HepG2 (cell line): ENCODE data around the gene ARHGDIA. TPM values are rescaled to one million over a fixed set of nuclear protein-coding genes. Genes with fewer than 3 reads are reported as not detected.

Source experiments
- DNMT1 ChIP-seq: sonication (generic); formaldehyde crosslinking; IDR thresholded peaks from 2 replicates; pipeline ENCODE4 v1.5.1; 2020; ENCODE audit warnings: mild to moderate bottlenecking, missing genetic modification reagents
- ERF ChIP-seq: IDR thresholded peaks from 2 replicates; pipeline ENCODE4 v1.6.1; 2018; ENCODE audit warnings: missing biosample characterization, missing genetic modification reagents
- IRX3 ChIP-seq: sonication (generic); formaldehyde crosslinking; IDR thresholded peaks from 2 replicates; pipeline ENCODE4 v1.8.1; 2023; ENCODE audit warnings: mild to moderate bottlenecking, low read depth, missing genetic modification reagents, borderline replicate concordance
- PHF20 ChIP-seq: sonication (generic); formaldehyde crosslinking; IDR thresholded peaks from 2 replicates; pipeline ENCODE4 v1.5.0; 2020; ENCODE audit warnings: mild to moderate bottlenecking, missing genetic modification reagents
- U2AF1 ChIP-seq: fragments of 200-400 bp; formaldehyde crosslinking; optimal IDR thresholded peaks from 2 replicates; pipeline ENCODE3; 2017; ENCODE audit warnings: mild to moderate bottlenecking, low read depth, low read length
- ZNF329 ChIP-seq: sonication (generic); formaldehyde crosslinking; IDR thresholded peaks from 2 replicates; pipeline ENCODE4 v1.9.0; 2021; ENCODE audit warnings: low read depth, mild to moderate bottlenecking, missing genetic modification reagents
- ZNF432 ChIP-seq: sonication (generic); formaldehyde crosslinking; IDR thresholded peaks from 2 replicates; pipeline ENCODE4 v1.5.0; 2020; ENCODE audit warnings: missing genetic modification reagents, mild to moderate bottlenecking, borderline replicate concordance
- ZNF543 ChIP-seq: sonication (generic); formaldehyde crosslinking; IDR thresholded peaks from 2 replicates; pipeline ENCODE4 v1.4.0; 2020; ENCODE audit warnings: mild to moderate bottlenecking, missing genetic modification reagents
- ZNF879 ChIP-seq: sonication (generic); formaldehyde crosslinking; IDR thresholded peaks from 2 replicates; pipeline ENCODE4 v1.8.1; 2023; ENCODE audit warnings: missing genetic modification reagents
- ZSCAN20 ChIP-seq: sonication (generic); formaldehyde crosslinking; IDR thresholded peaks from 2 replicates; pipeline ENCODE4 v1.4.0; 2020; ENCODE audit warnings: missing genetic modification reagents, mild to moderate bottlenecking, borderline replicate concordance
- polyA plus RNA-seq, 8 experiments: library from polyadenylated mRNA; depleted of rRNA in 3 of 8; stranded (reverse) in 7 of 8; unstranded in 1 of 8; fragments of >200 nt; fragmentation: Illumina TruSeq in 4 of 8; extraction: Trizol in 4 of 8; gene quantifications; 2 replicates each; pipeline versions ENCODE4 v1.2.1 to v1.2.3, GENCODE V29; 2011 to 2016; ENCODE audit warnings: low read depth in 4 of 8, missing spikeins in 1 of 8, mixed read lengths in 1 of 8; ENCODE audit not compliant: insufficient read depth in 1 of 8
- total RNA-seq, 5 experiments: library from RNA; depleted of rRNA; stranded (reverse); fragments of >200 nt; fragmentation: Illumina TruSeq; extraction: Trizol; gene quantifications; 2 replicates each; pipeline ENCODE4 v1.2.3, GENCODE V29; 2016; ENCODE audit warnings: low read depth in 1 of 5
- TF ChIP-seq, protein P1 (sequence below): sonication (generic); formaldehyde crosslinking; IDR thresholded peaks from 2 replicates; pipeline ENCODE4 v1.9.0; 2021; ENCODE audit warnings: missing genetic modification reagents, borderline replicate concordance
- TF ChIP-seq, protein P2 (sequence below): sonication (generic); formaldehyde crosslinking; IDR thresholded peaks from 2 replicates; pipeline ENCODE4 v1.8.1; 2023; ENCODE audit warnings: mild to moderate bottlenecking, missing genetic modification reagents

Gene ARHGDIA
- total and polyA plus RNA-seq, 2 of the 13 experiments (the other 11 are each of a cell fraction or from before 2014, with no cell fraction given): 40.0 to 64.0 TPM

DNA sequence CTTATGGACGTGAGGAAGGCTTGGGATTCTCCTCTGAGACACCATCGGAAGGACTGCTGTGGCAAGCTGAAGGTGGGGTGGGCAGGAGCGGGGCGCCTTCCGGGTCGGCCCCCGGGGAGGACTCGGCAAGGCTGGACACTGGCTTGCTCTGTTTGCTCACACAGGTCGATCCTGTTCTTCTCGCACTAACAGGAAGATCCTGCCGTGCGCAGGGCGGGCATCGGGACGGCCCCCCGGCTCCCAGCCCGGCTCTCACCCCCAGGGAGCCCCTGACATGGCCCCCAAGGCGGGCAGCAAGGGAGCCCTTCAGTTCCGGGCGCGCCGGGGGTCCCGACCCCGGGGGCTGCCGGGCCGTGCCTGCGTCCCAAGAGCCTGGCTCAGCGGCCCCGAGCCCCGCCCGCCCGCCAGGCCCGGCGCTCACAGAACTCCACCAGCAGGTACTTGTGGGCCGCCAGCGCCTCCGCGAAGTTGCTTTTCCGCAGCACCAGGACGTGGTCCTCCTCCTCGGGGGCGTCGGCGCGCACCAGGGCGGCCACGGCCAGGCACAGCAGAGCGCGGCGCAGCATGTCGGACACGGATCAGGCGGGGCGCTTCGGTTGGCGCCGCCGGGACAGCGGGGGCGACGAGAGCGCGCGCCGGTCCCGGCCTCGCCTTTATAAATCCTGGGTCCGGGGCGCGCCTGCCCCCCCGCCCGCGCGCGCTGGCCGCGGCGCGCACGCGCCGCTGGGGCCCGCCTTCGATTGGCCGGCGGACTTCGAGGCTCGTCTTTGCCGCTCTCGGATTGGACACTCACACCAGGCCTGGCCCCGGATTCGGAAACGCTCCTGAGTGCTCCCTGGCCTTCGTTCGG lies 11.0 kb downstream of the ARHGDIA start, which contains the start of gene P4HB (continued):
- TF ChIP-seq, protein P1, sequence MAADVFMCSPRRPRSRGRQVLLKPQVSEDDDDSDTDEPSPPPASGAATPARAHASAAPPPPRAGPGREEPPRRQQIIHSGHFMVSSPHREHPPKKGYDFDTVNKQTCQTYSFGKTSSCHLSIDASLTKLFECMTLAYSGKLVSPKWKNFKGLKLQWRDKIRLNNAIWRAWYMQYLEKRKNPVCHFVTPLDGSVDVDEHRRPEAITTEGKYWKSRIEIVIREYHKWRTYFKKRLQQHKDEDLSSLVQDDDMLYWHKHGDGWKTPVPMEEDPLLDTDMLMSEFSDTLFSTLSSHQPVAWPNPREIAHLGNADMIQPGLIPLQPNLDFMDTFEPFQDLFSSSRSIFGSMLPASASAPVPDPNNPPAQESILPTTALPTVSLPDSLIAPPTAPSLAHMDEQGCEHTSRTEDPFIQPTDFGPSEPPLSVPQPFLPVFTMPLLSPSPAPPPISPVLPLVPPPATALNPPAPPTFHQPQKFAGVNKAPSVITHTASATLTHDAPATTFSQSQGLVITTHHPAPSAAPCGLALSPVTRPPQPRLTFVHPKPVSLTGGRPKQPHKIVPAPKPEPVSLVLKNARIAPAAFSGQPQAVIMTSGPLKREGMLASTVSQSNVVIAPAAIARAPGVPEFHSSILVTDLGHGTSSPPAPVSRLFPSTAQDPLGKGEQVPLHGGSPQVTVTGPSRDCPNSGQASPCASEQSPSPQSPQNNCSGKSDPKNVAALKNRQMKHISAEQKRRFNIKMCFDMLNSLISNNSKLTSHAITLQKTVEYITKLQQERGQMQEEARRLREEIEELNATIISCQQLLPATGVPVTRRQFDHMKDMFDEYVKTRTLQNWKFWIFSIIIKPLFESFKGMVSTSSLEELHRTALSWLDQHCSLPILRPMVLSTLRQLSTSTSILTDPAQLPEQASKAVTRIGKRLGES (CRISPR knock-in tag): peak; percentile 74; the same call in 1 of the 2 replicates
- TF ChIP-seq ZNF329 (peak; percentile 37; the same call in 1 of the 2 replicates), ZNF879 (CRISPR knock-in tag) (0 out of 2 replicates have a peak, but pooled peaks have one; percentile 8), ZSCAN20 (CRISPR knock-in tag) (peak; percentile 79; the same call in 1 of the 2 replicates), PHF20 (CRISPR knock-in tag) (no peak; the same call in 1 of the 2 replicates), IRX3 (0 out of 2 replicates have a peak, but pooled peaks have one; percentile 85), U2AF1 (no peak), ZNF543 (0 out of 2 replicates have a peak, but pooled peaks have one; percentile 72), ZNF432 (CRISPR knock-in tag) (no peak), DNMT1 (CRISPR knock-in tag) (peak; percentile 66; the same call in 1 of the 2 replicates), ERF (peak; percentile 10; the same call in 1 of the 2 replicates)
- TF ChIP-seq, protein P2, sequence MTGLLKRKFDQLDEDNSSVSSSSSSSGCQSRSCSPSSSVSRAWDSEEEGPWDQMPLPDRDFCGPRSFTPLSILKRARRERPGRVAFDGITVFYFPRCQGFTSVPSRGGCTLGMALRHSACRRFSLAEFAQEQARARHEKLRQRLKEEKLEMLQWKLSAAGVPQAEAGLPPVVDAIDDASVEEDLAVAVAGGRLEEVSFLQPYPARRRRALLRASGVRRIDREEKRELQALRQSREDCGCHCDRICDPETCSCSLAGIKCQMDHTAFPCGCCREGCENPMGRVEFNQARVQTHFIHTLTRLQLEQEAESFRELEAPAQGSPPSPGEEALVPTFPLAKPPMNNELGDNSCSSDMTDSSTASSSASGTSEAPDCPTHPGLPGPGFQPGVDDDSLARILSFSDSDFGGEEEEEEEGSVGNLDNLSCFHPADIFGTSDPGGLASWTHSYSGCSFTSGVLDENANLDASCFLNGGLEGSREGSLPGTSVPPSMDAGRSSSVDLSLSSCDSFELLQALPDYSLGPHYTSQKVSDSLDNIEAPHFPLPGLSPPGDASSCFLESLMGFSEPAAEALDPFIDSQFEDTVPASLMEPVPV (CRISPR knock-in tag): 0 out of 2 replicates have a peak, but pooled peaks have one; percentile 5
